ENCODE results near the gene CHMP6.
"Not testable (repeated sequence)": the region's sequence is repeated elsewhere in the genome, so short reads cannot be mapped to it uniquely, and the experiment has no call there.

The CHMP6 gene

GRCh38 chr17:81012574-81013447 lies 21.2 kb downstream of the CHMP6 start:
- DNase-seq: no peak

- no peak for DNase-seq
Measured at GRCh38 chr17:81013642-81014041, 22.0 kb downstream of the CHMP6 start.

DNA sequence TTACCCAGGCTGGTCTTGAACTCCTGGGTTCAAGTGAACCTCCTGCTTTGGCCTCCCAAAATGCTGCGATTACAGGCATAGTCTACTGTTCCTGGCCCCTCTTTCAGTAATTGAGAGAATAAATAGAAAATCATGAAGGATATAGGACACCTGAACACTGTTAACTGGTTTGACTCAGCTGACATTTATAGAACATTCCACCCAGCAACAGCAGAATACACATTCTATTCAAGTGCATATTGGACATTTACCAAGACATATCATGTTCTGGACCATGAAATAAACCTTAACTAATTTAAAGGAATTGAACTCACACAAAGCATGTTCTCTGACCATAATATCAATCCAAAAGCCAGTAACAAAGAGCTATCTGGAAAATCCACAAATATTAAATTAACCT lies 23.5 kb downstream of the CHMP6 start:
- no peak for DNase-seq

DNA sequence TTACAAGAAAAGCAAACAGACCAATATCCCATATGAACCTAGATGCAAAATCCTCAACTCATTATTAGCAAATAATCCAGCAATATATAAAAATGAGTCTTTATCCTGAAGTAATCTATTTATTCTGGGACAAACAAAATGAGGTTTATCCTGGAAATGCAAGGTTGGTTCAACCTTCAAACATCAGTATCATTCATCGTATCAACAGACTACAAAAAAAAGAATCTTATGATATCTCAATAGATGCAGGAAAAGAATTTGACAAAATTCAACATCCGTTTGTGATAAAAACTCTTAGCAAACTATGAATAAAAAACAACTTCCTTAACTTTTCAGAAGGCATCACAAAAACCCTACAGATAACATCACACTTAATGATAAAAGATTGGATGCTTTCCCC lies 24.9 kb downstream of the CHMP6 start:
- DNase-seq: no peak

DNA sequence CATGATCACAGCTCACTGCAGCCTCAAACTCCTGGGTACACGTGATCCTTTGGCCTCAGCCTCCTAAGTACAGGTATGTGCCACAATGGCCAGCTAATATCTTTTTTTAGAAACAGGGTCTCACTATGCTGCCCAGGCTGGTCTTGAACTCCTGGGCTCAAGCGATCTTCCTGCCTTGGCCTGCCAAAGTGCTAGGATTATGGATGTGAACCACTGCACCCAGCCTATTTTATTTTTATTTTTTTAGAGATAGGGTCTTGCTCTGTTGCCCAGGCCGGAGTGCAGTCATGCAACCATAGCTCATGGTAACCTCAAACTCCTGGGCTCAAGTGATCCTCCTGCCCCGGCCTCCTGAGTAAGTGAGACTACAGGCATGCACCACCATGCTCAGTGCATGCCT lies 25.7 kb downstream of the CHMP6 start:
- not testable (repeated sequence) for DNase-seq

DNA sequence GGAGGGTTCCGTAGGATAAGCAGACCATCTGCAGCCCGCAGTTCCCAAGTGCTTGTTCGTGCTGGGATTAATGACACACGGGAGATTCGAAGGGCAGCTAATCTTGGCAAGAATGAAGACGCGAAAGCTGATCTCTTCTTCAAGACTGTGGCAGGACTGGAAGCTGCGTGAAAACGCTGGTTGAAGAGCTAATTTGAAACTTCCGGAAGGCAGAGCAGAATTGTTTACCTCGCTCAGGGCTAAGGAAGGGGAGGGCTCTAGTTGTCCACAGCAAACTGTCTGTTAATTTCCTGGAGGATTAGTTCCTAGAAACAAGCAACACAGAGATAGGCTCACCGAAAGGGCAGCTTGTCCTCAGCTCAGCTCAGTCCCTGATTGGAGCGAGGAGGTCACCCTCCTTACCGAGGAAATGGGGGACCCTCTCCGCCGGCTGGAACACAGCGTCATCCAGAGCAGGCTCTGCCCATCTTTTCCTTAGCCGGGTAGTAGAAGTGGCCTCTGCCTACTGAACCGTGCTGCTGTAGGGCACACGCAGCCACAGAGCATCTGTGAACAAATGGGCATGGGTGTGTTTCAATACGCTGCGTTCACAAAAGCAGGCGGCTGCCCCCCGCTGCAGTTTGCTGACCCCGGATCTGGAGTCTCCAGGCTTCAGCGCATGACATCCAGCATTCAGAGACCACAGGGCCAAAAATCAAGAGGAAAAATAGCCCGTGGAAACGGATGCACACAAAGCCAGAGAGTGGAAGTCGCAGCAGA lies 26.6 kb downstream of the CHMP6 start:
- peak in 3 of 14 donors; percentile 17 to 39 (median 26) for DNase-seq

- DNase-seq: no peak
Measured at GRCh38 chr17:81019563-81020442, 28.2 kb downstream of the CHMP6 start.

DNA sequence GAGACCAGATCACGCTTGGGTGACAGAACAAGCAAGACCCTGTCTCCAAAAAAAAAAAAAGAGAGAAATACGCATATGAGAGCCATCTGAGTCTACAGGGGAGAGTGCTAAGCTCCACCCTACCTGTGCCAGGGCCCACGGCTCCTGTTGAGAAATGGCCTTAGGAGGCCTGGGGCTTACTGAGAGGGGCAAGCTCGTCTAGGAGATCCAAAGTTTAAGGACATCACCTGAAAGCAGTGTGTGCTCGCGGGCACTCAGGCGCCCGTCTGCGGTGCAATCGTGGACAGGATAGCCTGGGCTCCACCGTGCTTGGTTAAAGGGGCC lies 28.8 kb downstream of the CHMP6 start:
- no peak for DNase-seq

GRCh38 chr17:81020767-81021497 lies 29.3 kb downstream of the CHMP6 start:
- DNase-seq: peak in 9 of 14 donors; percentile 25 to 94 (median 50)

- peak in 1 of 14 donors; percentile 83 for DNase-seq
Measured at GRCh38 chr17:81021531-81022343, 30.1 kb downstream of the CHMP6 start.

DNA sequence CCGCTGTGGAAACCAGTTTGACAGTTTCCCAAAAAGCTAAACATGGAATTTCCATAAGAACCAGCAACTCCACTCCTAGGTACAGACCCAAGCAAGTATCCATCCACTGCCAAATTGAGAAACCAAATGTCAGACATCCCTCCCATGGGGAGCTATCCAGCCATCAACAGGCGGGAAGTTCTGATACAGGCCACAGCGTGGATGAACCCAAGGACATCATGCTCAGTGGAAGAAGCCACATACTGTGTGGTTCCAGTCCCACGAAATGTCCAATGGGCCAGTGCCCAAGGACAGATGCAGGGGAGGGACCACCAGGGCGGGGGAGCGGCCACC lies 30.7 kb downstream of the CHMP6 start:
- DNase-seq: no peak

GRCh38 chr17:81025065-81025740 lies 33.6 kb downstream of the CHMP6 start:
- DNase-seq: peak in 5 of 14 donors; percentile 26 to 60 (median 52)

GRCh38 chr17:81025741-81026129 lies 34.1 kb downstream of the CHMP6 start:
- DNase-seq: peak in 4 of 14 donors; percentile 33 to 58 (median 48)

DNA sequence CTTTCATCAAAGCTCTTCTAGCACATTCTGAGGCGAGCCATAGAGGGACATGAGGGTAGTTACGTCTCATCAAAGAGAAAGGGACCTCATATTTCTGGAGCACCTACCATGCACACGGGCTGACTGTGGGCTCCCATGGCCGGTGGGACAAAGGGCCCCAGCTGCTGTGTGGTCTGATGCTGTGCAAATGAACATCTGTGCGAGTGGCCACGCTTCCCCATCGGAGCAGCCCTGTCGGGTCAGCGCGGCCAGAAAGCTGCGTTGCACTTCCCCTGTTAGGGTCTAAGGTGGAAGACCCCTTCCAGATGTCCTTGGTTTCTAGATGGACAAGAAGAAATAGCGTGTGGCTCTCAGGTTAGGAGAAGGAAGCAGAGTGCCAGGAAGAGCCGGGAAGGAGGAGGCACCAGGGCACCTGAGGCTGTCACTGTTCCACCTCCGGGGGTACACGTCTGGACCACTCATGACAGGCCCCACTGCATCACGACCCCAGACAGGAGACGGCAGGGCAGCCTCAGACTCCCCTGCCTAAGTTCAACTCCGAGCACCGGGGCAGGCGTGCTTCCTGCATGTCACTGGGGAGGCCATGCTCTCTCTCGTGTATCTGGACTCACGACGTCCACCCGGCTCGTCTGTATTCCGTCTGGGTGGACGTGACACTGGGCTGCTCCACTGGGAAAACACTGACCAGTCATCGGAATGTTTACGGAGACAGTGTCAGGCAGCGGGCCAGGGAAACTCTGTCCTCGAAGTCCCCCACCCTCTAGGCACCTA lies 34.8 kb downstream of the CHMP6 start:
- DNase-seq: no peak

GRCh38 chr17:81027038-81027437 lies 35.4 kb downstream of the CHMP6 start:
- DNase-seq: no peak

- no peak for DNase-seq
Measured at GRCh38 chr17:81027591-81028505, 36.2 kb downstream of the CHMP6 start.

- peak in 1 of 14 donors; percentile 65 for DNase-seq
Measured at GRCh38 chr17:81028506-81028858, 36.8 kb downstream of the CHMP6 start.

GRCh38 chr17:81029859-81030258 lies 38.2 kb downstream of the CHMP6 start:
- DNase-seq: no peak

- DNase-seq: not testable (repeated sequence)
Measured at GRCh38 chr17:81030312-81030711, 38.7 kb downstream of the CHMP6 start.

All from C1 segment of cervical spinal cord (tissue), 14 donors.